HL-60 (cell line): Measurements from ENCODE around the gene ADAR.

Experiments
- CTCF ChIP-seq: IDR thresholded peaks from one replicate; pipeline ENCODE4 v1.5.1; 2011; ENCODE audit warnings: low read length, control low read depth, inconsistent platforms; ENCODE audit not compliant: insufficient read depth
- REST ChIP-seq: IDR thresholded peaks from 2 replicates; pipeline ENCODE4 v1.6.1; 2012; ENCODE audit warnings: low read depth; ENCODE audit not compliant: insufficient replicate concordance

GRCh38 chr1:154584267-154584994, 23.6 kb downstream of the ADAR start:
- TF ChIP-seq CTCF (no peak), REST (no peak)
